IPS DF 4.7 (cell line): ENCODE results near the gene BCL11A.

Experiments used
- DNase-seq: peaks from one replicate; pipeline ENCODE4 v3.0.0-alpha.2; 2013; ENCODE audit warnings: low spot score; ENCODE audit errors: extremely low read depth

Gene BCL11A

DNA sequence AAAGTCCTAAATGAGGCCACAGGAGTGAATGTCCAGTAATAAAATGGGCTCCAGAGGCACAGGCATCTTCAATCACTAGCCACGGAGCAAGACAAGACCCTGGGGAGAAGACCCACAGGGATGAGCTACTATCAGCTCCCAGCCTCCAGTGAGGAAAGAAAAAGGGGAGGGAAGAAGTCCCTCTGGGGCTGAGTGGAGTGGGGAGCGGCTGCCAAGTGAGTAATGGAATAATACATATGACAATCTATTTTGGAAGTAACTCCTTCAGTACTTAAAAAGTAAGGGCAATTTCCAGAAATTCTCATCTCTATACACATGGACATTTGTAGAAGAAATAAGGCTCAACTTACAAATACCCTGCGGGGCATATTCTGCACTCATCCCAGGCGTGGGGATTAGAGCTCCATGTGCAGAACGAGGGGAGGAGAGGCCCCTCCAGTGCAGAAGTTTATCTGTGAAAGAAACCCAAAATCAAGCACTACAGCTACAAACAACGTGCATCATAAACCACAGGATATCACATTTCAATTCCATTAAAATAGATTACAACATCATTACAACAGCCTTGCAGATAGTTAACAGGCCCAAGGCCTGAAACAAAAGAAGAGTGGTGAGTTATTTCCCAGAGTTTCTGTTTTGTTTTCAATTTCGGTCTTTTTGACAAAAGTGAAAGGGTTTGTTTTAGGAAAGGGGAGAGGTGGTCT lies 84.9 kb downstream of the BCL11A start:
- DNase-seq, result no peak

DNA sequence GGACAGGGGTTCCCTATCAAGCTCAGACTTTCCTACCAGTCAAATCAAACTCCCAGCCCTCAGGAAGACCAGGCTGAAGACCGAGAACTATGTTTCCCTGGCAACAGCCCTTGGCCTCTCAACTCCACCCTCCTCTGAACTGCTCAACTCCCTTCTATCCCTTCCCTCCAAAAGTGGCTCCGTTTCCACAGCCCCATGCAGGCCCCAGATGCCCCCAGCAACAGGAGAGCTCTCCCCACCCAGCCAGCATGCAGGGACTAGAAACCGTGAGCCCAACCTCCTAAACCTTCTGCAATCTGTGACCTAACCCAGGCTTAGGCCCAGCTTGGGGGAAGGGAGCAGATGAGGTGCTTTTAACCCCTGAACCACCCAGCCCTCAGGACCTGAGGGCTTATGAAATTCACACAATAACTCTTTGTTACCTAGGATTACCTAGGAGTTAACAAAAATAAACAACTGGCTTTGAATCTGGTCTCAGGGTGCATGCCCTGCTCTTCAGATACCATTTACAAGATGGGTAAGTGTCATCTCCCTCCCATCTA lies 87.2 kb downstream of the BCL11A start:
- no peak for DNase-seq

DNA sequence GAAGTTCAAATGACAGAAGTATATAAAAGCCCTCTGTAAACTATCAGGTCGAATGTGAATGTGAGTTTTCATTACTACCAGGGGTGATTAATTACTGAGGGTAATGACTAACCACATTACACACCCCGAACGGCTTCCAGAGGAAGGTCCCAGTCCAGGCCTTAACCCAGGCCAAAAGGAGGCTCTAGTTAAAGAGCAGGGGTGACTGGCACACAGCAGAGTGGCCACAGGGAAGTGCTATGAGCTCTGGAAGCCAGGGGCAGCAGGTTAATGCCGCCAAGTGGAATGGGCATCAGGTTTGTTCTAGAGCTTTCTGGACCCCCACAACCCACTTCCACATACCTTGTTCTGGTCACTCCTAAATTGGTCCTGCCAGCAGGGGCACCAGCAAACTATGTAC lies 87.7 kb downstream of the BCL11A start:
- no peak for DNase-seq

DNA sequence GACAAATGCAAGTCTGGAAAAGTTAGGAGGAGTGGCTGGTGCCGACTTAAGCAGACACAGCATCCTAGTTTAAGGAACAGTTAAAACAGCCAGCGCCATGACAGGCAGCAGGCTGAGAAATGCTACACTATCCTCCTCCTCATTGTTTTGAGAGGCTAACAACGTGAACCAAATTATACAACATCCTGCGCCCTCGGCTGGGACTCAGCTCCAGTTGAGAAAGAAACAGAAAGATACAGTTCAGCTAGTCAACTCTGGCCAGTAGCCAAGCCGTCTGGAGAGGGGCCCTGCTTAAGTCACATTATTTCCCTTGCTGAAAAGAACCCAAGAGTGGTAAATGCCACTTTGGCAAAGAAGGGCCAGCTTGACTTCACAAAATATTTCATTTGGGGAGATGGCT lies 90.2 kb downstream of the BCL11A start:
- no peak for DNase-seq

DNA sequence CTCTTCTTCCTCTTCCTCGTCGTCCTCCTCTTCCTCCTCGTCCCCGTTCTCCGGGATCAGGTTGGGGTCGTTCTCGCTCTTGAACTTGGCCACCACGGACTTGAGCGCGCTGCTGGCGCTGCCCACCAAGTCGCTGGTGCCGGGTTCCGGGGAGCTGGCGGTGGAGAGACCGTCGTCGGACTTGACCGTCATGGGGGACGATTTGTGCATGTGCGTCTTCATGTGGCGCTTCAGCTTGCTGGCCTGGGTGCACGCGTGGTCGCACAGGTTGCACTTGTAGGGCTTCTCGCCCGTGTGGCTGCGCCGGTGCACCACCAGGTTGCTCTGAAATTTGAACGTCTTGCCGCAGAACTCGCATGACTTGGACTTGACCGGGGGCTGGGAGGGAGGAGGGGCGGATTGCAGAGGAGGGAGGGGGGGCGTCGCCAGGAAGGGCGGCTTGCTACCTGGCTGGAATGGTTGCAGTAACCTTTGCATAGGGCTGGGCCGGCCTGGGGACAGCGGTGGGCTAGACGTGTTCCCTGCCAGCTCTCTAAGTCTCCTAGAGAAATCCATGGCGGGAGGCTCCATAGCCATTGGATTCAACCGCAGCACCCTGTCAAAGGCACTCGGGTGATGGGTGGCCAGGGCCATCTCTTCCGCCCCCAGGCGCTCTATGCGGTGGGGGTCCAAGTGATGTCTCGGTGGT lies 91.9 kb downstream of the BCL11A start:
- no peak for DNase-seq

DNA sequence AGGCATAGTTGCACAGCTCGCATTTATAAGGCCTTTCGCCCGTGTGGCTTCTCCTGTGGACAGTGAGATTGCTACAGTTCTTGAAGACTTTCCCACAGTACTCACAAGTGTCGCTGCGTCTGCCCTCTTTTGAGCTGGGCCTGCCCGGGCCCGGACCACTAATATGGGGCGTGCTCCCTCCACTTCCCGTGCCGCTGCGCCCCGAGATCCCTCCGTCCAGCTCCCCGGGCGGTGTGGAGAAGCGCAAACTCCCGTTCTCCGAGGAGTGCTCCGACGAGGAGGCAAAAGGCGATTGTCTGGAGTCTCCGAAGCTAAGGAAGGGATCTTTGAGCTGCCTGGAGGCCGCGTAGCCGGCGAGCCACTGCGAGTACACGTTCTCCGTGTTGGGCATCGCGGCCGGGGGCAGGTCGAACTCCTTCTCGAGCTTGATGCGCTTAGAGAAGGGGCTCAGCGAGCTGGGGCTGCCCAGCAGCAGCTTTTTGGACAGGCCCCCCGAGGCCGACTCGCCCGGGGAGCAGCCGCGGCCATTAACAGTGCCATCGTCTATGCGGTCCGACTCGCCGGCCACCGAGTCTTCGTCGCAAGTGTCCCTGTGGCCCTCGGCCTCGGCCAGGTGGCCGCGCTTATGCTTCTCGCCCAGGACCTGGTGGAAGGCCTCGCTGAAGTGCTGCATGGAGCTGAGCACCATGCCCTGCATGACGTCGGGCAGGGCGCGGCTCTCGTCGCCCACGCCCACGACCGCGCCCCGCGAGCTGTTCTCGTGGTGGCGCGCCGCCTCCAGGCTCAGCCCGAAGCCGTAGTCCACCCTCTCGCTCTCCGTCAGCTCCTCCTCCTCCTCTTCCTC lies 92.7 kb downstream of the BCL11A start:
- no peak for DNase-seq

DNA sequence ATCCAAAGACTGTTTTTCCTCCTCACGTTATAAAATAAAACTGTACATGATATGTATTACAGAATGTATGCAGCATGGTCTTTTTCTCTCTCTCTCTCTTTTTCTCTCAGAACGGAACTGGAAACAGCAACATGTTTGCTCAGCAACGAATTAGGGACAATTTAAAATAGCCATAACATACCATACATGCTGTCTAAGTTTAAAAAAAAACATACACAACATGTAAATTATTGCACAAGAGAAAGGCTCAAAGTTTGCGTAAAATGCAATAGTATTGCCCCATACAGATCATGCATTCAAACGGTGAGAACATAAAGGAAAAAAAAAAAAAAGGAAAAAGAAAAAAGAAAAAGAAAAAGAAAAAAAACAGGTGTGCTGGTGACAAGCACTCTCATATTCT lies 93.6 kb downstream of the BCL11A start:
- no peak for DNase-seq

DNA sequence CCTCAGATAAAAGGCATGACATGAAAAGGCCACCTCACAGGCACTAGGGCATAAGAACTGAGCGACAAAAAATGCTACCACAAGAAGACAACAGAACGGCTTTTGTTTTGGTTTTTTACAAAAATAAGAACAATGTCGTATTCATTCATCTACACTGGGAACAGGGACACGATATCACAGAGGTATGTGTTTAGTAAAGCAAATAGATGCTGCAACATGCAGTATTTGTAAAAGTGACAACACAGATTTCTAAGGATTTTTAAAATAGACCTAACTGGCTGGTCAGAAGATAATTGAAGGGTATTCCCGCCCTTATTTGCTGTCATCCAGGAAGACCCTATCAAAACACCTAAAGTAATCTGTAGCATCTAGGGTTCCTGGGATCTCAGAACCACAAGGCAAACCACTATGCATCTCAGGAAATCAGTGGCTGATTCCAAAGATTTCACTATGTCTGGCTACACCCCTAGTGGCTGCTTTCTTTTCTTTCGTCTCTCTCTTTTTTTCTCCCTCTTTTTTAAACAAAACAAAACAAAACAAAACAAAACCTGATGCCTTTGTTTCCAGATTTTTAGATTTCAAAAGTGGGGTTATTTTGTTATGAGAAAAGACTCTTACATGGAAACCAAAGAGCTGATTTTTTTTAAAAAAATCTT lies 97.2 kb downstream of the BCL11A start:
- no peak for DNase-seq

DNA sequence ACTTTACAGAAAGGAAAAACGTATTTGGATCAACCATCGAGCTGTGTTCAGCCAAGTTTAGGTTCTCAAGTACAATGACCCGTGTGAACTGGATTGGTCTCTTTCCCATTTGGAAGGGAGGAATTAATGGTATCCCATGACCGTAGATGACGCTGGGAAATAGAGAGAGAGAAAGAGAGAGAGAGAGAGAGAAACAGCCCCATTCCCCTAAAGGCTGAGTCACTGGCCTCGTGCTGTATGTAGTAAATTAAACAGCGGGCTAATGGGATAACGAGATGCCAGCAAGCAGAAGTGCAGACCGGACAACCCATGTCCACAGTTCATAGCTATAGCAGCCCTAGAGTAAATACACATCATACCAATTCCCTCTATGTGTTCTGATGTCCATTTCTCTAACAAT lies 99.6 kb downstream of the BCL11A start:
- no peak for DNase-seq

DNA sequence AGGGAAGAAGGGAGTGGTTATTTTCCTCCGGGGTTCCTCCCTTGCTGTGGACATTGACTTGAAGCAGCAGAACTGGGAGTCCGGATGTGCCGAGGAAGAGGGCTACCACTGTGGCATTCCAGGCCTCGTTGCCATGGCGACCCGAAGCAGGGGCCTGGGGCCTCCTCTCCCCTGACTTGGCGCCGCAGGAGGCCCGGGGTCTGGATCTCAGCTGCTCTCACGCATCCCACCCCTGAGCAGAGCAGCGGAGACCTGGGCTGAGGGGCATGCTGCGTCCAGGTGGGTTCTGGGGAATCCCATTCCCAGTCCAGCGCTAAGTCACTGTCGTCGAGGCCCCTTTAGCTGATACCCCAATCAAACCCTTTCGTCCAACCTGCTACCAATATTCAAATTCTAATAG lies 100.2 kb downstream of the BCL11A start:
- DNase-seq, result no peak

DNA sequence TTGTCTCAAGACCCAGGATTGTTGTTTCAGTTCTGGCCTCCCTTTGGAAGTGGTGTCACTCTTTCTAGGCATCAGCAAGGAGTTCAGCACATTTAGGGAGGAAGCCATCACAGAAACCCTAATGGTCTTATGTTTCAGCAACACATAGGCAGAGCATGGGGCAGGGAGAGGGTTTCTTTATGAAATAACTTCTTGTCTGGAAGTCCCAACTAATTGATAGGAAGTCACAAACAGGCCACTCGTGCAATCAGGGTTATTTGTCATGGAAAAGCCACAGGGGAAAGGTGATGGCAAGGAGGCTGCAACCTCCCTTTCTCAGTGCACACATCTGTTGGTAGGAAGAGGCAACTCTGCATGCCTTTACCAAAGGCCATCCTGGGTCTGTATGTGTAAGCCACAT lies 103.0 kb downstream of the BCL11A start:
- no peak for DNase-seq

DNA sequence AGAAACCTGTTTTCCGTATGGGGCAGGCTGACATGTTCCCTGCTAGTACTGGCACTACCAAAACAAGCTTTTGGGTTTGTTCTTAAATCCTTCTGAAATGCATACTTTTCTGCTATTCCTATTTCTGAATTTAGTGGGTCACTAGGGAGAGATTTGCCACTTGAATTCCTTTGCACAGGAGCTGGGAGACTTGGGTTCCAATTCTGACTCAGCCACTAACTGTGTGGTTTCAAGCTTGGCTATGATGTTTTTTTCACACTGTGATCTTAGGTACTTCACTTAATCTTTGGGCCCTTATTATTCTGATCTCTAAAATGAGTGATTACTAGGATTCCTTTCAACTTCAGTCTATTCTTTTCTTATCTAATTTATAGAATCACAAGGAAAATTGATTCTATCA lies 105.5 kb downstream of the BCL11A start:
- DNase-seq, result no peak

DNA sequence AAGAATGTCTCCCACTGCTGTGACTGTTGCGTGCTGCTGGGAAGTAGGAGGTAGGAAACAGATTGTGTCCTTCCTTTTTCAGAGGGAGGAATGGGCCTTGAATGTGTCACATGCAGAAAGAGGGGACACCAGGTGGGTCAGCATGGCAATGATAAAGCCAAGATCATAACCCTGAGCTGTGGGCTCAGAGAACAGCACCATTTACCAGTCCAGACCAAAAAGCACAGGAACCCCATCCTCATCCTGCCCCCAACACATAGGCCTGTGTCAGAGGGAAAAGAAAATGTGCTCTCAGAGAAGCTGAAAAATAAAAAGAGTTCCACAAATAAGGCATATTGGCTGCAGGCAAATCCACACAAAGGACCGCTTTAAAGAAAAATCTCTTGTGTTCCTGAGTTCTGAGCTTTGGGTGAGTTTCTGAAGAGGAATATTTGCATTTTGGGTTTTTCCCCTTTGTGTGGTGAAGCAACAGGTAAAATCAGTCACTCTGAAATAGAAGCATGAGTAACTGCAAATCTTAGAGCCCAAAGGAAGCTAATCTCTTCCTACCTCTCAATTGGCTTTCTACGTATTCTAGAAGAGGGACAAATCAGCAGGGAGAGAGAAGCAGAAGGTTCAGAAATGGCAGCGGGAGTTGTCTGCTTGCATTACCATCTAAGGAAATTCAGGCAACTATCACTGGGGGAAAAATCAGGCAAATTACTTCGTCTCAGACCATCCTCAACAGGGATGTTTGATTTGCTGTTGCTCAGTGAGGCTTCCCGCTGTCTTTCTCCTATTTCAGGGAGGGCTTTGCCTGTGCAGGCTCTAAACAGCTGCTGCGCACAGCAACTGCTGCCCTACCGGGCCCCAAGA lies 106.8 kb downstream of the BCL11A start:
- no peak for DNase-seq

DNA sequence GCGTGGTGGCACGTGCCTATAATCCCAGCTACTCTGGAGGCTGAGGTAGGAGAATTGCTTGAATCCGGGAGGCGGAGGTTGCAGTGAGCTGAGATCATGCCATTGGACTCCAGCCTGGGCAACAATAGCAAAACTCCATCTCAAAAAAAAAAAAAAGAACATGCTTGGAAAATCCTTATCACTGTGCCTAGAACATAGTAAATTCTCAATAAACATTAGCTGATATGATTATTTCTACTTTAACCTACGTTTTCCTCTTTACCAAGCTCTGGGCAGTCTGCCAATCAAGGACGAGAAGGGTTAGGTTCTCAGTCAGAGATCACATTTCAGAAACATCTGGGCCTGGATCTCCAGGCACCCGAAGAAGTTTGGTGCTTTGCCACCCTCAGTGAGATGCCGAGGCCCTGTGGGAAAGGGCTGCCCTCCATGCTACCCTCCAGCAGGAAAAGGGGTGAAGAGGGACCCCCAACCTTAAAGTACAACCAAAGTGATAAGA lies 107.7 kb downstream of the BCL11A start:
- no peak for DNase-seq

DNA sequence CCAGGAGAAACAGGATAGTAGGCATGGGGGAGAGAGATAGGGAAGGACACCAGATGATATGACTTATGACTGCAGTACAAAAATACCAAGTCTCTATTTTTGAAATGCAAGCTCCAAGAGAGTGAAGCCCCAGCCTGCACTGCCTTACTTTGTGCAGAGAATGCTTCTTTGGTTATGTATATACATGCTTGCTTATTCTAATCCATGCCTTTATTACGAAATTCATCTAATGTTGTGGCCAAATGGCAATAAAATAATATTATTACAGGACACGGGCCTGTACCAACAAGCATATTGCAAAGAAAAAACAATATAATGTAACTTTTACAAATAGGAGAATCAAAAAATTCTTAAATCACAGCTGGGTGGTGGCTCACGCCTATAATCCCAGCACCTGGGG lies 110.8 kb downstream of the BCL11A start:
- DNase-seq, result no peak

DNA sequence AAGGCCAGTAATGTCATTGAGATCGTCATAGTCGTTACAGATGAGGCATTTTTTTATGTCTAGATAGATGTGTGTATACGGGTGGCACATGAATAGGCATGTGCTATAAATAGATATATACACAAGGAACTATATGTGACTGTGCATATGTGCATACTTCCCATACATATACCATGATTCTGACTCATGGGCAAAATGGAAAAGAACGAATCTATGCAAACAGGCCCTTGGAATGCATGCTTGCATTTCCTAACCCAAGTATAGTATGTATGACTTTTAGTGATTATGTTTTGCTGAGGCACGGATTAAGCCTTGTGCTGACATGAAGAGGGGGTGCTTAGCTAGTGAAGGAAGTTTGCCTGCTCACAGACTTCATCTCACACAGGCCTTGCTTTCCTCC lies 111.7 kb downstream of the BCL11A start:
- no peak for DNase-seq

DNA sequence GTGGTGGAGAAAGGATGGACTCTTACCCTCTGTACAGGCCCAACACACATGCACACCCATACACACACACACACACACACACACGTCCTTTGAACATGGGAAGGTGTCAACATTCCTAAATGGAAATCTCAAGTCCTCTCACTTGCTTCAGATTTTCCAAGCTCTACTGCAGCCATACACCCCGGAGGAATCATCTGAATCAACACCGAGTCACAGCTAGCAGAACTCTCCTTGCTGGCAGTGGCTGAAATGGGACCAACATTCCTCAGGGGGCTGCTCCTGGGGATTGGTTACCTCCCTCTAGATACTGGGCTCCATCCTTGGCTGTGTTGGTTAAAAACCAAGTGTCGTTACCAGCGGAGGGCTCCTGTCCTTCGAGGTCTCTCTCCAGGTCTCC lies 112.7 kb downstream of the BCL11A start:
- DNase-seq, result no peak

DNA sequence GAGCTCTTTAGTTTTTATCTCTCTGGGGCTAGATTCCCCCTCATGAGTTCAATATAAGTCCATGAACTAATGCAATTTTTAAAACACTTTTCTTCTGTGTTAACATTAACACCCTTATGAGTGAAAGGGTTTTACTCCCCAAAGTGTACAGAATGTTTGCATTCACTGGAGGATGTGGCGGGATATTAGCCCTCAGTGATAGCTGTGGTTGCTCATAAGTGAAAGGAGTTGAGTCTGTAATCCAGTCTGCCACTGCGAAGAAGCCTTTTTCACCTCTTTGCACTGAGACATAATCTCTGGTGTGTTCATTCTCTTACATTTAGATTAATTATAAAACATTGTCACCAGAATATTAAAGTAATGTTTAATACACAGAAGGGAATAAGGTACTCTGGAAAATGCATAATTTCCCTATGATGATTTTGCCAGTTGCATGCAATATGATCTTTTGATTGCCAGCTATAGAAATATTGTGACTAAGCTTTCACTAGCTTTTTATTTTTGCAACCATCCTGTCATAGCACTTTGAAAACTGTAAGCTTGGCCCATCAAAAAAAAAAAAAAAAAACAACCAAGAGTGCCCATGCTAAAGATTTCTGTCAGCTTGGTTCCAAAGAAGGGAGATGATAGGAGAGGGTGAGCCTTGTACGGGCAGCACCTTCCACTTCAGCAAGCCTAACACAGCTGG lies 113.2 kb downstream of the BCL11A start:
- DNase-seq, result no peak

DNA sequence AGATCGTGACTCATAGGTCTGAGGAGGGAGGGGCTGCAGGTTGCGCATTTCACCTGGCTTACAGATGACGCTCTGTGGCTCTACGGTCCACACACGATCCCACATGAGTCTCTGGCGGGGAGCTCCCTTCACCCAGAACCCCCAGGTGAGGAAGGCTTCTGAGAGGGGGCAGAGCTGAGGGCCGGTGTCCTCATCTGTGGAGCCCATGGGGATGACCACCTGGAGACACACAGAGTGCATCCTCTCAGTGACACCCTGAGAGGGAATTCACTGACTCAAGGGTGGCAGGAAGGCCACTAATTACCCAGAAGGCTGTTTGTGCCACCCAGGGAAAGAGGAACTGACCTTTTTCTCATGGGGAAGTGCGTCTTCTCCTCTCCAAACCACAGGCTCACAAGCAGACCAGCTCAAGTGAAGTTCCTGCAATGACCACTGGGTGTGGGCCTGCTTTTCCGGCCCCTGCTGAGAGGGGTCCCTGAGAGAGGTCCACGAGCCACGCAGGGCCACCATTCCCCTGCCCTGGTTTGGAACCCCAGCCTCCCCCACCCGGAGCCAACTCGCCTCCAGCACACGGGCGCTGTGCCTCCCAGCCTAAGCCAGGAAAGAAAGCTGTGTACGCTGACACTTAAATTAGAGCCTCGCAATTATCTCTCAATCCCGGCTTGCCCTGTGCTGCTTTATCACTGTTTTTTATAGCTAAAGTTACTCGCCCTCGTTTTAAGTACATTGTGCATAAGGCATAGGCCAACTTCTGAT lies 114.1 kb downstream of the BCL11A start:
- no peak for DNase-seq
